HG02970 (cell line): ENCODE data around the gene MAPK4.

Experiments used
- ATAC-seq: cut with Tn5 transposase; IDR thresholded peaks from one replicate; pipeline ENCODE4 v1.9.1; 2021; ENCODE audit warnings: mild to moderate bottlenecking, moderate library complexity, moderate number of reproducible peaks; ENCODE audit not compliant: unreplicated experiment, low FRiP score

Gene MAPK4

GRCh38 chr18:50622320-50622719, 62.4 kb downstream of the MAPK4 start:
- ATAC-seq, result no peak

GRCh38 chr18:50622865-50623393, 63.0 kb downstream of the MAPK4 start:
- ATAC-seq, result no peak

GRCh38 chr18:50623694-50624352, 63.9 kb downstream of the MAPK4 start:
- no peak for ATAC-seq

- ATAC-seq, result no peak
These were observed 65.1 kb downstream of the MAPK4 start for GRCh38 chr18:50624981-50625380.

GRCh38 chr18:50626317-50626716, 66.4 kb downstream of the MAPK4 start:
- ATAC-seq, result no peak

- no peak for ATAC-seq
These were observed 68.0 kb downstream of the MAPK4 start for GRCh38 chr18:50627594-50628532.

- no peak for ATAC-seq
These were observed 68.6 kb downstream of the MAPK4 start for GRCh38 chr18:50628533-50628905.

- no peak for ATAC-seq
These were observed 69.3 kb downstream of the MAPK4 start for GRCh38 chr18:50629148-50629631.

- no peak for ATAC-seq
These were observed 71.0 kb downstream of the MAPK4 start for GRCh38 chr18:50630895-50631294.

- no peak for ATAC-seq
These were observed 73.1 kb downstream of the MAPK4 start for GRCh38 chr18:50632895-50633515.

- ATAC-seq, result no peak
These were observed 74.1 kb downstream of the MAPK4 start for GRCh38 chr18:50633992-50634391.

- ATAC-seq, result no peak
These were observed 76.6 kb downstream of the MAPK4 start for GRCh38 chr18:50636366-50637057.

GRCh38 chr18:50638016-50638883, 78.4 kb downstream of the MAPK4 start:
- no peak for ATAC-seq

- ATAC-seq, result no peak
These were observed 79.1 kb downstream of the MAPK4 start for GRCh38 chr18:50638884-50639420.

- no peak for ATAC-seq
These were observed 79.8 kb downstream of the MAPK4 start for GRCh38 chr18:50639711-50640110.

- ATAC-seq, result no peak
These were observed 82.6 kb downstream of the MAPK4 start for GRCh38 chr18:50642439-50642838.

GRCh38 chr18:50644146-50644545, 84.3 kb downstream of the MAPK4 start:
- ATAC-seq, result no peak

- no peak for ATAC-seq
These were observed 84.9 kb downstream of the MAPK4 start for GRCh38 chr18:50644807-50645206.

- ATAC-seq, result no peak
These were observed 87.3 kb downstream of the MAPK4 start for GRCh38 chr18:50647237-50647636.
